ENCODE results near the gene SKA1. TPM values are rescaled to one million over a fixed set of nuclear protein-coding genes. Genes with fewer than 3 reads are reported as not detected.

Gene SKA1
- total RNA-seq, 1 donor from 2014 or later, result 4.7 TPM

DNA sequence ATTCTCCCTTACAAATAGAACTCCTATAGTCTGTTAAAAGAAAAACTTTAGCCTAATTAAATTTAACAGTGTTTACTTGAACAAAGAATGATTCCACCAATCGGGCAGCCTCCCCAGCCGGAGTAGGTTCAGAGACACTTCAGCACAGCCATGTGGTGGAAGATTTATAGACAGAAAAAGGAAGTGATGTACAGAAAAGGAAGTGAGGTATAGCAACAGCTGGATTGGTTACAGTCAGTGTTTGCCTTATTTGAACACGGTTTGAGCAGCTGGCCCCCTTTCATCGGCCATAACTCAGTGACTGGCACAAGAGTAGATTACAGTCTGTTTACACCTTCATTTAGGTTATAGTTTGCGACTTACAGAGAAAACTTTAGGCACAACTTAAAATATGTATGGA lies 2.1 kb upstream of the SKA1 start:
- Mint-ChIP-seq H3K27me3 (ENCODE audit: unreplicated experiment) (peaks cover 2% of the 10 kb centered on the region), H3K36me3 (ENCODE audit: low read depth, unreplicated experiment) (no peaks in the 10 kb centered on the region), H3K27ac (ENCODE audit: unreplicated experiment) (no peak overlapping the region), H3K9me3 (ENCODE audit: unreplicated experiment) (peaks cover 9% of the 10 kb centered on the region), H3K4me3 (ENCODE audit: unreplicated experiment) (no peak overlapping the region), H3K4me1 (ENCODE audit: unreplicated experiment) (peaks cover 5% of the 10 kb centered on the region)
- TF ChIP-seq, protein P1, sequence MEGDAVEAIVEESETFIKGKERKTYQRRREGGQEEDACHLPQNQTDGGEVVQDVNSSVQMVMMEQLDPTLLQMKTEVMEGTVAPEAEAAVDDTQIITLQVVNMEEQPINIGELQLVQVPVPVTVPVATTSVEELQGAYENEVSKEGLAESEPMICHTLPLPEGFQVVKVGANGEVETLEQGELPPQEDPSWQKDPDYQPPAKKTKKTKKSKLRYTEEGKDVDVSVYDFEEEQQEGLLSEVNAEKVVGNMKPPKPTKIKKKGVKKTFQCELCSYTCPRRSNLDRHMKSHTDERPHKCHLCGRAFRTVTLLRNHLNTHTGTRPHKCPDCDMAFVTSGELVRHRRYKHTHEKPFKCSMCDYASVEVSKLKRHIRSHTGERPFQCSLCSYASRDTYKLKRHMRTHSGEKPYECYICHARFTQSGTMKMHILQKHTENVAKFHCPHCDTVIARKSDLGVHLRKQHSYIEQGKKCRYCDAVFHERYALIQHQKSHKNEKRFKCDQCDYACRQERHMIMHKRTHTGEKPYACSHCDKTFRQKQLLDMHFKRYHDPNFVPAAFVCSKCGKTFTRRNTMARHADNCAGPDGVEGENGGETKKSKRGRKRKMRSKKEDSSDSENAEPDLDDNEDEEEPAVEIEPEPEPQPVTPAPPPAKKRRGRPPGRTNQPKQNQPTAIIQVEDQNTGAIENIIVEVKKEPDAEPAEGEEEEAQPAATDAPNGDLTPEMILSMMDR (IDR thresholded peaks at IDR 0.05; ENCODE audit: unreplicated experiment), result no peak
- no peak for DNase-seq (ENCODE audit: low spot score)

- TF ChIP-seq, protein P1 (IDR thresholded peaks at IDR 0.05; ENCODE audit: unreplicated experiment), result no peak
- peaks cover 2% of the 10 kb centered on the region for H3K27me3 Mint-ChIP-seq (ENCODE audit: unreplicated experiment)
- H3K4me1 Mint-ChIP-seq (ENCODE audit: unreplicated experiment), result peaks cover 5% of the 10 kb centered on the region
- H3K36me3 Mint-ChIP-seq (ENCODE audit: low read depth, unreplicated experiment), result no peaks in the 10 kb centered on the region
- DNase-seq (ENCODE audit: low spot score), result no peak
- H3K27ac Mint-ChIP-seq (ENCODE audit: unreplicated experiment), result no peak overlapping the region
- no peak overlapping the region for H3K4me3 Mint-ChIP-seq (ENCODE audit: unreplicated experiment)
- H3K9me3 Mint-ChIP-seq (ENCODE audit: unreplicated experiment), result peaks cover 9% of the 10 kb centered on the region
These were observed 1.2 kb upstream of the SKA1 start for GRCh38 chr18:50373561-50374219.

DNA sequence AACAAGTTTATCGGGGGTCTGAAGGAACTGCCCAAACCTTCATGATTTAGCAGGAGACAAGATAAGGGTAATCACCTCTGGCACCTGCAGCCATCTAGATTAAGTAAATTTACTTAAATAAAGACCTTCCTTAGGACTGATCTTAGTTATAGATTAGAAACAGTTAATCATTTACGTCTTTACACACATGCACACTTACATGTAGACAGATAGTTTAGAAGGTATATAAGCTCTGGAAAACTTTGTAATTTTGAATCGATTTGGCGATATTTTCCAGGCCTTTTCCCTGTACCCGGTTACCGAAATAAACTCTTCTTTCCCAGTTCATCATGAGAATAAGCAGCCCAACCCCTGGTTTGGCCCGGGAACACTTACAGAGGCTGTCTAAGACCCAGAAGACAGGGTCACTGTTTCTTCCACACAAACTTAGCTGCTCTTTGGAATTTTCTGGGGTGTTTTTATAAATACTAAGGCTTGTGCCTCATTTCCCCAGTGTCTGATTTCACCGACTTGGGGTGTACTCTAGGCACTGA lies 560 bp upstream of the SKA1 start:
- Mint-ChIP-seq H3K36me3 (ENCODE audit: low read depth, unreplicated experiment) (no peaks in the 10 kb centered on the region), H3K4me3 (ENCODE audit: unreplicated experiment) (peak overlapping the region; percentile 92), H3K9me3 (ENCODE audit: unreplicated experiment) (peaks cover 9% of the 10 kb centered on the region), H3K27ac (ENCODE audit: unreplicated experiment) (peak overlapping the region; percentile 78), H3K4me1 (ENCODE audit: unreplicated experiment) (peaks cover 5% of the 10 kb centered on the region), H3K27me3 (ENCODE audit: unreplicated experiment) (peaks cover 2% of the 10 kb centered on the region)
- TF ChIP-seq, protein P1 (IDR thresholded peaks at IDR 0.05; ENCODE audit: unreplicated experiment), result no peak
- DNase-seq (ENCODE audit: low spot score), result no peak

GRCh38 chr18:50377061-50377798 lies 2.4 kb downstream of the SKA1 start:
- peaks cover 5% of the 10 kb centered on the region for H3K4me1 Mint-ChIP-seq (ENCODE audit: unreplicated experiment)

More at GRCh38 chr18:50377061-50377798, 2.4 kb downstream of the SKA1 start:
- Mint-ChIP-seq H3K9me3 (ENCODE audit: unreplicated experiment) (no peaks in the 10 kb centered on the region), H3K36me3 (ENCODE audit: low read depth, unreplicated experiment) (no peaks in the 10 kb centered on the region), H3K27ac (ENCODE audit: unreplicated experiment) (no peak overlapping the region), H3K27me3 (ENCODE audit: unreplicated experiment) (peaks cover 2% of the 10 kb centered on the region), H3K4me3 (ENCODE audit: unreplicated experiment) (no peak overlapping the region)
- TF ChIP-seq, protein P1 (IDR thresholded peaks at IDR 0.05; ENCODE audit: unreplicated experiment), result no peak
- no peak for DNase-seq (ENCODE audit: low spot score)

All from endothelial cell (in vitro differentiated cells).